Activated naive CD4-positive, alpha-beta T cell (primary cell): Measurements from ENCODE around the gene LAMB1.
A peak's percentile ranks its signal among the peaks of the same experiment; 100 is the strongest.
"Not testable (repeated sequence)": the region's sequence is repeated elsewhere in the genome, so short reads cannot be mapped to it uniquely, and the experiment has no call there.

ENCODE experiments used
- DNase-seq, 4 experiments: peaks; one replicate each; lab custom pipeline; 2025; lab: John Stamatoyannopoulos, UW

The LAMB1 gene

GRCh38 chr7:107917763-107918651, 85.0 kb downstream of the LAMB1 start:
- no peak for DNase-seq

- DNase-seq, result no peak
These were observed 87.4 kb downstream of the LAMB1 start for GRCh38 chr7:107915541-107915940.

- no peak for DNase-seq
These were observed 88.1 kb downstream of the LAMB1 start for GRCh38 chr7:107914831-107915230.

GRCh38 chr7:107913851-107914250, 89.1 kb downstream of the LAMB1 start:
- no peak for DNase-seq

GRCh38 chr7:107911981-107912380, 91.0 kb downstream of the LAMB1 start:
- DNase-seq, result no peak

- no peak for DNase-seq
These were observed 93.5 kb downstream of the LAMB1 start for GRCh38 chr7:107909445-107909844.

GRCh38 chr7:107907790-107908189, 95.2 kb downstream of the LAMB1 start:
- no peak for DNase-seq

GRCh38 chr7:107902381-107902780, 100.6 kb downstream of the LAMB1 start:
- DNase-seq, result no peak

GRCh38 chr7:107900496-107901015, 102.4 kb downstream of the LAMB1 start:
- no peak for DNase-seq

- no peak for DNase-seq
These were observed 103.9 kb downstream of the LAMB1 start for GRCh38 chr7:107898997-107899594.

- DNase-seq, result not testable (repeated sequence)
These were observed 110.6 kb downstream of the LAMB1 start for GRCh38 chr7:107892367-107892741.

- no peak for DNase-seq
These were observed 111.2 kb downstream of the LAMB1 start for GRCh38 chr7:107891636-107892366.

GRCh38 chr7:107890962-107891635, 111.9 kb downstream of the LAMB1 start, which contains the start of gene DLD:
Gene DLD (plus strand): TSS chr7:107891183. CDS start chr7:107891251, 68 bp downstream.
- peak; percentile 76 to 92 (median 86) for DNase-seq

GRCh38 chr7:107890493-107890961, 112.4 kb downstream of the LAMB1 start:
- DNase-seq, result no peak

- no peak for DNase-seq
These were observed 113.0 kb downstream of the LAMB1 start for GRCh38 chr7:107889992-107890391.

GRCh38 chr7:107887827-107888226, 115.1 kb downstream of the LAMB1 start:
- DNase-seq, result not testable (repeated sequence)

- no peak for DNase-seq
These were observed 118.7 kb downstream of the LAMB1 start for GRCh38 chr7:107884066-107884818.

- no peak for DNase-seq
These were observed 120.2 kb downstream of the LAMB1 start for GRCh38 chr7:107882766-107883165.

GRCh38 chr7:107879400-107880035, 123.4 kb downstream of the LAMB1 start:
- no peak for DNase-seq

GRCh38 chr7:107878636-107879035, 124.3 kb downstream of the LAMB1 start:
- no peak for DNase-seq
